ENCODE measurements around the gene TRIM4. TPM values are rescaled to one million over a fixed set of nuclear protein-coding genes. Genes with fewer than 3 reads are reported as not detected.
"Not testable (repeated sequence)": the region's sequence is repeated elsewhere in the genome, so short reads cannot be mapped to it uniquely, and the experiment has no call there.

Gene TRIM4
- total RNA-seq, 2 experiments from 2014 or later, result 22.2 to 22.3 TPM

DNA sequence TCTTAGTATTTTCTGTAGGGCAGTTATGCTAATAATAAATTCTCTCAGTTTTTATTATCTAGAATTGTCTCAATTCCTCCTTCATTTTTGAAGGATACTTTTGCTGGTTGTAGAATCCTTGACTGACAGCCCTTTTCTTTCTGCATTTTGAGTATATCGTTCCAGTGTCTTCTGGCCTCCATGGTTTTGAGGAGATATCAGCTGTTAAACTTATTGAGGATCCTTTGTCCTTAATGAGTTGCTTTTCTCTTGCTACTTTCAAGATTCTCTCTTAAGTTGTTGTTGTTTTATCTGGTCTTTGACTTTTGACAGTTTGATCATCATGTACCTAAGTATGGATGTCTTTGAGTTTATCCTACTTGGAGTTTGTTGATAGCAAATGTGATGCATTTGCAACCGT is 19.0 kb upstream of the TRIM4 start:
- CTCF ChIA-PET, result interaction anchor here (1.0 to 2.3 kb wide), 3 partner anchors 9 to 25 kb away, joined by 7 read pairs; partner anchors contain the start of genes GJC3 and TRIM4
- intact Hi-C loops (cut with micrococcal nuclease), result no loop called here
- no peak for ATAC-seq
- DNase-seq, result no peak
- Mint-ChIP-seq H3K4me3 (no peak overlapping the region), H3K36me3 (ENCODE audit: low read depth) (no peaks in the 10 kb centered on the region), H3K27me3 (peaks cover 18% of the 10 kb centered on the region), H3K4me1 (ENCODE audit: low read depth) (peaks cover 12% of the 10 kb centered on the region), H3K27ac (no peak overlapping the region), H3K9me3 (peaks cover 12% of the 10 kb centered on the region)
- POLR2A ChIA-PET, result interaction anchor here (1.0 kb wide), 1 partner anchor 20 kb away, joined by 3 read pairs; no protein-coding TSS in a partner anchor
- TF ChIP-seq, protein P1, sequence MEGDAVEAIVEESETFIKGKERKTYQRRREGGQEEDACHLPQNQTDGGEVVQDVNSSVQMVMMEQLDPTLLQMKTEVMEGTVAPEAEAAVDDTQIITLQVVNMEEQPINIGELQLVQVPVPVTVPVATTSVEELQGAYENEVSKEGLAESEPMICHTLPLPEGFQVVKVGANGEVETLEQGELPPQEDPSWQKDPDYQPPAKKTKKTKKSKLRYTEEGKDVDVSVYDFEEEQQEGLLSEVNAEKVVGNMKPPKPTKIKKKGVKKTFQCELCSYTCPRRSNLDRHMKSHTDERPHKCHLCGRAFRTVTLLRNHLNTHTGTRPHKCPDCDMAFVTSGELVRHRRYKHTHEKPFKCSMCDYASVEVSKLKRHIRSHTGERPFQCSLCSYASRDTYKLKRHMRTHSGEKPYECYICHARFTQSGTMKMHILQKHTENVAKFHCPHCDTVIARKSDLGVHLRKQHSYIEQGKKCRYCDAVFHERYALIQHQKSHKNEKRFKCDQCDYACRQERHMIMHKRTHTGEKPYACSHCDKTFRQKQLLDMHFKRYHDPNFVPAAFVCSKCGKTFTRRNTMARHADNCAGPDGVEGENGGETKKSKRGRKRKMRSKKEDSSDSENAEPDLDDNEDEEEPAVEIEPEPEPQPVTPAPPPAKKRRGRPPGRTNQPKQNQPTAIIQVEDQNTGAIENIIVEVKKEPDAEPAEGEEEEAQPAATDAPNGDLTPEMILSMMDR (IDR thresholded peaks at IDR 0.05), result no peak

DNA sequence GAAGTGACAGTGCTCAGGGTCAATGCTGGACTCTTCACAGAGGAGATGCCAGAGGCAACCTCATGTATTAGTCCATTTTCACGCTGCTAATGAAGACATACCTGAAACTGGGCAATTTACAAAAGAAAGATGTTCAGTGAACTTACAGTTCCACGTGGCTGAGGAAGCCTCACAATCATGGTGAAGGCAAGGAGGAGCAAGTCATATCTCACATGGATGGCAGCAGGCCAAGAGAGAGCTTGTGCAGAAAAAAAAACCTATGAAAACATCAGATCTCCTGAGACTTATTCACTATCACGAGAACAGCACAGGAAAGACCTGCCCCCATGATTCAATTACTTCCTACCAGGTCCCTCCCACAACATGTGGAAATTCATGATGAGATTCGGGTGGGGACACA is 15.7 kb upstream of the TRIM4 start:
- Mint-ChIP-seq H3K27me3 (peaks cover 10% of the 10 kb centered on the region), H3K9me3 (peaks cover 12% of the 10 kb centered on the region), H3K4me1 (ENCODE audit: low read depth) (peaks cover 18% of the 10 kb centered on the region)
- DNase-seq (peak; percentile 30), ATAC-seq (peak; percentile 20)
- POLR2A ChIA-PET; H3K27ac Mint-ChIP-seq; H3K36me3 Mint-ChIP-seq (ENCODE audit: low read depth); H3K4me3 Mint-ChIP-seq; intact Hi-C loops (cut with micrococcal nuclease): not testable (repeated sequence)
- CTCF ChIA-PET, result interaction anchor here (0.7 to 1.3 kb wide), 2 partner anchors 22 to 45 kb away, joined by 3 read pairs; no protein-coding TSS in a partner anchor

DNA sequence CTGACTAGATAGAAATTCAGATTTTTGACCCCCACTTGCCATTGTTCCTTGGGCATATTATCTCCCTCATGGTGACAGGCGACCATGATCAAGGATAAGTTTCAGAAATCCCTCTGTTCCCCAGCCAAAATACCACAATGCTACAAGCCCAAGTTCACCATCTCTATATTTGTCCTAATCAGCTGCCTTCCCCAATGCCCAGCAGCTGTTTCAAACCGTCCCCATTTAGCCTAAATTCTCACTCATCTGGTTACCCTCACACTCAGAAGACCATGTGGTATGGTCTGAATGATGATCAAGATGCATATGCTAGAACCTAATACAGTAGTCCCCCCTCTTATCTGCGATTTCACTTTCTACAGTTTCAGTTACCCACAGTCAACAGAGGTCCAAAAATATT is 11.0 kb upstream of the TRIM4 start:
- no peaks in the 10 kb centered on the region for H3K36me3 Mint-ChIP-seq (ENCODE audit: low read depth)
- H3K4me3 Mint-ChIP-seq, result no peak overlapping the region
- ChIA-PET CTCF (interaction anchor here (1.3 to 2.6 kb wide), 6 partner anchors 9 to 200 kb away, joined by 3 to 19 read pairs (median 6); partner anchors contain the start of gene TRIM4), POLR2A (interaction anchor here (0.9 to 2.3 kb wide), 2 partner anchors 11 to 24 kb away, joined by 3 to 16 read pairs; partner anchors contain the start of gene TRIM4)
- DNase-seq (no peak), ATAC-seq (no peak)
- H3K9me3 Mint-ChIP-seq, result no peaks in the 10 kb centered on the region
- peaks cover 9% of the 10 kb centered on the region for H3K27me3 Mint-ChIP-seq
- H3K27ac Mint-ChIP-seq, result no peak overlapping the region
- TF ChIP-seq, protein P1 (IDR thresholded peaks at IDR 0.05), result no peak
- intact Hi-C loops (cut with micrococcal nuclease), result no loop called here
- H3K4me1 Mint-ChIP-seq (ENCODE audit: low read depth), result peaks cover 33% of the 10 kb centered on the region

DNA sequence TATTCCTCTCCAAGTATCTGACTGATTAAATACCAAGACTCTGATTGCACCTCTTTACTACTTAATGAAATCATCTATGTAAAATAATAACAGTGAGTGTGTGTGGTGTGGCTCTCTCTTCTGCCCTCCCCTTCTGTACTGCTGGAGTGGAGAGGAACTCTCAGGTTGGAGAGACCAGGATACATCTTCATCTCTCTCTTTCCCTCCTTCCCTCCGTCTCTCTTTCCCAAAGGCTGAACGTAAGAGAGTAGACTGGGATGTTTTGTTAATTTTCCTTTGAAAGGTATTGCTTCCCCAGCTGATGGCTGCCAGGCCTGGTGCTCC is 10.4 kb upstream of the TRIM4 start:
- DNase-seq (no peak), ATAC-seq (peak; percentile 35)
- Mint-ChIP-seq H3K36me3 (ENCODE audit: low read depth) (no peaks in the 10 kb centered on the region), H3K4me1 (ENCODE audit: low read depth) (peaks cover 26% of the 10 kb centered on the region), H3K4me3 (peak overlapping the region; percentile 63), H3K9me3 (no peaks in the 10 kb centered on the region), H3K27me3 (peaks cover 9% of the 10 kb centered on the region), H3K27ac (no peak overlapping the region)
- POLR2A ChIA-PET, result interaction anchor here (0.7 to 2.3 kb wide), 3 partner anchors 10 to 23 kb away, joined by 3 to 16 read pairs (median 3); partner anchors contain the start of gene TRIM4
- TF ChIP-seq, protein P1 (IDR thresholded peaks at IDR 0.05), result peak; percentile 12
- CTCF ChIA-PET, result interaction anchor here (0.6 to 2.6 kb wide), 12 partner anchors 9 to 201 kb away, joined by 3 to 19 read pairs (median 4); partner anchors contain the start of gene TRIM4
- intact Hi-C loops (cut with micrococcal nuclease), result no loop called here

DNA sequence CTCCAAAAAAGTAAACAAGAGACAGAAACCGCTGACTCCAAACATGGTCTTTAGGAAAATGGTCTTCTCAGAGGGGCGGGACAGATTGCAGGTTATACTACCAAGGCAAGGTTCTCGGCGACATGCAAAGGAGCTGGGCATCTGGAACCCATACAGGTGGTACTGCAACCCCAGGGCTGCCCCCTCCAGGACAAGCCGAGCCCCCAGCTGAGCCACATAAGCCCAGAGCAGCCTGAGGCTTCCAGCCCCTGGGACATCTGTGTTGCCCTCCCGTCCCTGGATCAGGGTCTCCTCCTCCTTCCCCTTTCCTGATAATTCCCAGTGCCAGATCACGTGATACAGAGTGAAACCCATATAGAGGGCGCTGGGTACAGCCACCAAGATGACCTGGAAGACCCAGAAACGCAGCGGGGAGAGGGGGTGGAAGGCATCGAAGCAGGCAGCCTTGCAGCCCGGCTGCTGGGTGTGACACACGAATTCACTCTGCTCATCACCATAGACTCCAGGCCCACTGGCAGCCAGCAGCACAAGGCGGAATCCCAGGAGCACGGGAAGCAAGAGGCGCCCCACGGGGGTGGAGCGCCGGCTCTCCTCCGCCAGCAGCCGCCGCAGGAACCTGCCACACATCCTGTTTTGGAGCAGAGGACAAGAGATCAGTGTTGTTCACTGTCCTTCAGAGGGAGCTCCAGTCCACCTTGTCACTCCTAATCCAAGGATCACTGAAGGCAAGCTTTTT is 9.8 kb upstream of the TRIM4 start, which contains the start of gene GJC3:
GJC3 (minus strand) TSS at position 627 of the 736 bp plus-strand sequence; CDS start at position 627, 0 bp downstream.
- peaks cover 9% of the 10 kb centered on the region for H3K27me3 Mint-ChIP-seq

More for the DNA sequence above, 9.8 kb upstream of the TRIM4 start, which contains the start of gene GJC3:
- ATAC-seq (peak; percentile 89), DNase-seq (peak; percentile 61)
- H3K36me3 Mint-ChIP-seq (ENCODE audit: low read depth), result no peaks in the 10 kb centered on the region
- intact Hi-C loops (cut with micrococcal nuclease), result no loop called here
- ChIA-PET POLR2A (interaction anchor here (0.6 to 2.3 kb wide), 4 partner anchors 10 to 23 kb away, joined by 3 to 16 read pairs (median 4); partner anchors contain the start of gene TRIM4), CTCF (interaction anchor here (0.6 to 2.6 kb wide), 12 partner anchors 9 to 201 kb away, joined by 3 to 19 read pairs (median 4); partner anchors contain the start of gene TRIM4)
- peaks cover 25% of the 10 kb centered on the region for H3K4me1 Mint-ChIP-seq (ENCODE audit: low read depth)
- H3K9me3 Mint-ChIP-seq, result no peaks in the 10 kb centered on the region
- H3K27ac Mint-ChIP-seq, result no peak within 1 kb of the TSS
- peak within 1 kb of the TSS; percentile 63 for H3K4me3 Mint-ChIP-seq
- TF ChIP-seq, protein P1 (IDR thresholded peaks at IDR 0.05), result peak; percentile 35
